T-cell (primary cell): ENCODE measurements around the gene SYT6. TPM values are rescaled to one million over a fixed set of nuclear protein-coding genes. Genes with fewer than 3 reads are reported as not detected.

Source experiments
- ATAC-seq, 4 experiments: fragments of 200-7000 bp in 3 of 4; fragments of 150-1000 bp in 1 of 4; cut with Tn5 transposase; replicated peaks in 1 of 4; 1 replicate in 3 of 4; 2 replicates in 1 of 4; pipeline ENCODE4 v1.10.0; 2021; ENCODE audit warnings: moderate library complexity in 3 of 4, mild to moderate bottlenecking in 2 of 4, moderate number of reproducible peaks in 1 of 4
- CTCF ChIA-PET, 2 donors: fragments of 300-600 bp; sonication (Branson Sonifier 250); formaldehyde crosslinking; loops; one replicate each; lab custom pipeline; 2022; ENCODE audit warnings: antibody characterized with exemption in 2 of 2; lab: Charles Lee
- POLR2A ChIA-PET, 2 donors: fragments of 300-600 bp; sonication (Branson Sonifier 250); formaldehyde crosslinking; loops; one replicate each; lab custom pipeline; 2022; ENCODE audit warnings: antibody characterized with exemption in 2 of 2; lab: Charles Lee
- DNase-seq, 35 experiments: peaks; one replicate each; pipeline versions ENCODE4 v3.0.0 to v3.0.0-alpha.2; 2013 to 2023
- H3K27ac ChIP-seq: one replicate; pipeline ENCODE4 v1.5.1; 2013; ENCODE audit warnings: low read length
- H3K27me3 ChIP-seq, 2 experiments: replicated peaks in 1 of 2; 1 replicate in 1 of 2; 2 replicates in 1 of 2; pipeline versions ENCODE4 v1.6.1 to v1.7.0; 2013; ENCODE audit warnings: low read length in 1 of 2, mixed read lengths in 1 of 2; ENCODE audit not compliant: control insufficient read depth in 2 of 2, insufficient read depth in 2 of 2; ENCODE audit errors: extremely low read depth in 1 of 2
- H3K36me3 ChIP-seq, 2 donors: 1 replicate in 1 of 2; 2 replicates in 1 of 2; pipeline versions ENCODE4 v1.6.1 to v1.7.0; 2013; ENCODE audit warnings: low read length in 1 of 2; ENCODE audit not compliant: control insufficient read depth in 2 of 2, insufficient read depth in 1 of 2; ENCODE audit errors: extremely low read depth in 1 of 2
- H3K4me1 ChIP-seq, 2 experiments: 1 replicate in 1 of 2; 2 replicates in 1 of 2; pipeline versions ENCODE4 v1.6.1 to v1.7.0; 2013; ENCODE audit warnings: low read length in 2 of 2, mixed read lengths in 1 of 2; ENCODE audit not compliant: insufficient read depth in 2 of 2, control insufficient read depth in 1 of 2; ENCODE audit errors: extremely low read depth in 1 of 2
- H3K4me3 ChIP-seq, 2 donors: 1 replicate in 1 of 2; 2 replicates in 1 of 2; pipeline versions ENCODE4 v1.5.1 to v1.7.0; 2013; ENCODE audit warnings: mild to moderate bottlenecking in 2 of 2, low read length in 1 of 2, moderate library complexity in 1 of 2; ENCODE audit not compliant: control insufficient read depth in 1 of 2; ENCODE audit errors: extremely low read depth in 1 of 2
- H3K9me3 ChIP-seq: 2 replicates; pipeline ENCODE4 v1.7.0; 2013
- H3K27ac Mint-ChIP-seq, 2 donors: one replicate each; pipeline ENCODE4 v1.8.0; 2020 to 2021; ENCODE audit warnings: mild to moderate bottlenecking in 2 of 2, mixed read lengths in 2 of 2
- H3K27me3 Mint-ChIP-seq, 2 donors: one replicate each; pipeline ENCODE4 v1.8.0; 2021 to 2022; ENCODE audit warnings: mixed read lengths in 2 of 2
- H3K36me3 Mint-ChIP-seq: one replicate; pipeline ENCODE4 v1.8.0; 2021; ENCODE audit warnings: mixed read lengths
- H3K4me1 Mint-ChIP-seq, 3 donors: one replicate each; pipeline ENCODE4 v1.8.0; 2020 to 2022; ENCODE audit warnings: mixed read lengths in 3 of 3, mild to moderate bottlenecking in 1 of 3
- H3K4me3 Mint-ChIP-seq, 3 donors: one replicate each; pipeline ENCODE4 v1.8.0; 2020 to 2022; ENCODE audit warnings: mild to moderate bottlenecking in 3 of 3, mixed read lengths in 3 of 3, moderate library complexity in 3 of 3
- H3K9me3 Mint-ChIP-seq, 3 donors: one replicate each; pipeline ENCODE4 v1.8.0; 2020 to 2022; ENCODE audit warnings: mixed read lengths in 3 of 3
- WGBS: methylation state at CpG from one replicate; pipeline ENCODE4 v1.1.5; 2013; ENCODE audit warnings: missing lambda C conversion rate; ENCODE audit not compliant: insufficient coverage; 5-methylcytosine and 5-hydroxymethylcytosine counted together
- total RNA-seq, 35 experiments: library from RNA in 6 of 35; stranded (reverse) in 6 of 35; fragments of 120-200 nt in 1 of 35; gene quantifications; one replicate each; pipeline versions ENCODE4 v1.2.1 to v1.2.4 and lab custom pipeline; 2013 to 2026

The SYT6 gene
- total RNA-seq, 5 donors from 2014 or later (not counting 1 experiment from before 2014, with no cell fraction given) = 0.12 to 0.20 (median 0.18) TPM; not detected in 2

GRCh38 chr1:114111731-114112641, 41.7 kb downstream of the SYT6 start:
- Histone ChIP-seq H3K4me1 (no peaks in the 10 kb centered on the region), H3K27ac (no peak overlapping the region), H3K36me3 (no peaks in the 10 kb centered on the region), H3K9me3 (no peaks in the 10 kb centered on the region), H3K27me3 (peaks cover 0 to 9% of the 10 kb centered on the region in 2 experiments), H3K4me3 (no peak overlapping the region)
- Mint-ChIP-seq H3K4me3 (no peak overlapping the region), H3K27me3 (no peaks in the 10 kb centered on the region), H3K4me1 (peaks cover 11 to 14% (median 12%) of the 10 kb centered on the region in 3 donors), H3K9me3 (no peaks in the 10 kb centered on the region), H3K36me3 (no peaks in the 10 kb centered on the region), H3K27ac (no peak overlapping the region)
- POLR2A ChIA-PET = no interaction called here
- ATAC-seq (no peak), DNase-seq (no peak)
- CTCF ChIA-PET = no interaction called here
- WGBS = 94% methylated on average over 18 of the region's 23 CpGs

- Mint-ChIP-seq H3K4me3 (no peak overlapping the region), H3K9me3 (no peaks in the 10 kb centered on the region), H3K4me1 (peaks cover 11 to 14% (median 12%) of the 10 kb centered on the region in 3 donors), H3K36me3 (no peaks in the 10 kb centered on the region), H3K27me3 (no peaks in the 10 kb centered on the region), H3K27ac (no peak overlapping the region)
- H3K27ac ChIP-seq = no peak overlapping the region
- CTCF ChIA-PET = no interaction called here
- ATAC-seq = no peak
- no peaks in the 10 kb centered on the region for H3K9me3 ChIP-seq
- no peak for DNase-seq
- 79% methylated on average over 1 of the region's 2 CpGs for WGBS
- H3K4me3 ChIP-seq = no peak overlapping the region
- POLR2A ChIA-PET = no interaction called here
- no peaks in the 10 kb centered on the region for H3K4me1 ChIP-seq
- no peaks in the 10 kb centered on the region for H3K36me3 ChIP-seq
- H3K27me3 ChIP-seq = peaks cover 0 to 12% of the 10 kb centered on the region in 2 experiments
Observed at GRCh38 chr1:114109981-114110380, 43.7 kb downstream of the SYT6 start.

- H3K4me1 ChIP-seq = no peaks in the 10 kb centered on the region
Observed at GRCh38 chr1:114108751-114109255, 44.9 kb downstream of the SYT6 start.

GRCh38 chr1:114107474-114108435, 45.9 kb downstream of the SYT6 start:
- Mint-ChIP-seq H3K4me1 (peaks cover 0 to 5% (median 0%) of the 10 kb centered on the region in 3 donors), H3K36me3 (no peaks in the 10 kb centered on the region), H3K4me3 (no peak overlapping the region), H3K27ac (no peak overlapping the region), H3K9me3 (no peaks in the 10 kb centered on the region), H3K27me3 (peaks cover 0 to under 1% of the 10 kb centered on the region in 2 donors)
- ATAC-seq = no peak
- WGBS = 67% methylated on average over 2 of the region's 7 CpGs
- CTCF ChIA-PET = no interaction called here
- Histone ChIP-seq H3K36me3 (no peaks in the 10 kb centered on the region), H3K4me3 (no peak overlapping the region), H3K4me1 (no peaks in the 10 kb centered on the region), H3K9me3 (no peaks in the 10 kb centered on the region), H3K27me3 (peaks cover 0 to 16% of the 10 kb centered on the region in 2 experiments), H3K27ac (no peak overlapping the region)
- POLR2A ChIA-PET = no interaction called here
- no peak for DNase-seq

More at GRCh38 chr1:114108751-114109255, 44.9 kb downstream of the SYT6 start:
- 90% methylated on average over 2 of the region's 4 CpGs for WGBS
- H3K36me3 Mint-ChIP-seq = no peaks in the 10 kb centered on the region
- Histone ChIP-seq H3K27ac (no peak overlapping the region), H3K9me3 (no peaks in the 10 kb centered on the region), H3K4me3 (no peak overlapping the region), H3K27me3 (peaks cover 0 to 12% of the 10 kb centered on the region in 2 experiments), H3K36me3 (no peaks in the 10 kb centered on the region)
- no peak overlapping the region for H3K4me3 Mint-ChIP-seq
- POLR2A ChIA-PET = no interaction called here
- ATAC-seq (no peak), DNase-seq (no peak)
- CTCF ChIA-PET = no interaction called here
- H3K27ac Mint-ChIP-seq = no peak overlapping the region
- H3K4me1 Mint-ChIP-seq = peaks cover 9 to 14% (median 9%) of the 10 kb centered on the region in 3 donors
- no peaks in the 10 kb centered on the region for H3K9me3 Mint-ChIP-seq
- H3K27me3 Mint-ChIP-seq = no peaks in the 10 kb centered on the region

- Mint-ChIP-seq H3K27ac (no peak overlapping the region), H3K36me3 (no peaks in the 10 kb centered on the region)
- H3K27me3 ChIP-seq = peaks cover 0 to 13% of the 10 kb centered on the region in 2 experiments
Observed at GRCh38 chr1:114105421-114105979, 48.2 kb downstream of the SYT6 start.

GRCh38 chr1:114104949-114105348, 48.7 kb downstream of the SYT6 start:
- H3K4me1 Mint-ChIP-seq = peaks cover 0 to 5% (median 0%) of the 10 kb centered on the region in 3 donors
- H3K27me3 ChIP-seq = peaks cover 0 to 13% of the 10 kb centered on the region in 2 experiments
- no peak overlapping the region for H3K27ac ChIP-seq
- no peak overlapping the region for H3K27ac Mint-ChIP-seq
- no peaks in the 10 kb centered on the region for H3K9me3 ChIP-seq
- H3K36me3 ChIP-seq = no peaks in the 10 kb centered on the region
- DNase-seq = no peak
- no peak overlapping the region for H3K4me3 Mint-ChIP-seq
- no peaks in the 10 kb centered on the region for H3K9me3 Mint-ChIP-seq
- H3K36me3 Mint-ChIP-seq = no peaks in the 10 kb centered on the region
- peaks cover 1 to 4% of the 10 kb centered on the region in 2 donors for H3K27me3 Mint-ChIP-seq
- H3K4me3 ChIP-seq = no peak overlapping the region
- H3K4me1 ChIP-seq = no peaks in the 10 kb centered on the region
- ChIA-PET CTCF (no interaction called here), POLR2A (no interaction called here)
- ATAC-seq = no peak
- no CpG with 5 or more reads among the region's 3 CpGs for WGBS

More at GRCh38 chr1:114105421-114105979, 48.2 kb downstream of the SYT6 start:
- Histone ChIP-seq H3K4me1 (no peaks in the 10 kb centered on the region), H3K4me3 (no peak overlapping the region), H3K9me3 (no peaks in the 10 kb centered on the region), H3K27ac (no peak overlapping the region), H3K36me3 (no peaks in the 10 kb centered on the region)
- 90% methylated on average over 11 of the region's 14 CpGs for WGBS
- H3K4me3 Mint-ChIP-seq = no peak overlapping the region
- H3K9me3 Mint-ChIP-seq = no peaks in the 10 kb centered on the region
- ChIA-PET POLR2A (no interaction called here), CTCF (no interaction called here)
- H3K4me1 Mint-ChIP-seq = peaks cover 0 to 5% (median 0%) of the 10 kb centered on the region in 3 donors
- H3K27me3 Mint-ChIP-seq = peaks cover 1 to 4% of the 10 kb centered on the region in 2 donors
- no peak for DNase-seq
- ATAC-seq = no peak
